GM12865 (cell line): Measurements from ENCODE around the gene SCLT1.
A peak's percentile ranks its signal among the peaks of the same experiment; 100 is the strongest.

Experiments
- DNase-seq: peaks from one replicate; pipeline ENCODE4 v3.0.0; 2010; ENCODE audit warnings: low read depth
- H3K4me3 ChIP-seq: 2 replicates; pipeline ENCODE4 v1.5.1; 2011; ENCODE audit warnings: mild to moderate bottlenecking, low read depth, low read length, control low read depth
- CTCF ChIP-seq: IDR thresholded peaks from 2 replicates; pipeline ENCODE4 v1.5.1; 2011; ENCODE audit warnings: low read length, control low read depth, low read depth, inconsistent platforms; ENCODE audit not compliant: insufficient read depth; ENCODE audit errors: missing control alignments

The SCLT1 gene

GRCh38 chr4:128863312-128864075 lies 229.8 kb downstream of the SCLT1 start:
- H3K4me3 ChIP-seq: no peak overlapping the region
- peak; percentile 82 for TF ChIP-seq CTCF

DNA sequence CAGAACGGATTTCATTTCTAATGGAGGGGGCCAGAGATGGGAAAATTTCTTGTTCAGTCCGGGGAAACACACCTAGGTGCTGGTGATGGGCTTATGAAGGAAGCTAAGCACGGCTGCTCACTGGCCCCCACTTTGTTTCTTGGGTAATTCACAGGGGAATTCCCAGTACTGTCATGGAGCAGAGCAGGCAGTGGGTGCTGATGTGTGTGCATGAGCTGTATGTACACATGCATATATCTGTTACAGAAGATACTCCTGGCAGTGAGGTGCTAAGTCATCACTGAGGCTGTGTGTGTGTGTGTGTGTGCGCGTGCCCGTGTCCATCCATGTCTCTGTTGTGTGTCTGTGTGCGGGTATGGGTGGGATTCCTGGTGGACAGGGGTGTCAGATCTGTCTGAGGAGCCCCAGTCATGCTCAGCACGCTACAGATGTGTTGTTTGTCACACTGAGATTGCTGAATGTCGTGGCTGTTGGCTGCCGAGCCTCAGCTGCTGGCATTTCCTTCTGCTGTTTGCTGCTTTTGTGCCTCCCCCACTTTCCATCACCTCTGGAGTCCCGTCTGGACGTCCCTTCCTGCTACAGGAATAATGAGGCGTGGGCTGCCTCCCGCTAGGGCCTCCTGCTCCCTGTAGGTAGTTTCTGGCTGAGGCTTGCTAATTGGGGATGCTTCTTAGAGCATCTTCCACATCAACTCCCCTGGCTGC lies 230.6 kb downstream of the SCLT1 start:
- no peak overlapping the region for H3K4me3 ChIP-seq
- DNase-seq: peak; percentile 80
- TF ChIP-seq CTCF: no peak

More at GRCh38 chr4:128863312-128864075, 229.8 kb downstream of the SCLT1 start:
- peak; percentile 71 for DNase-seq

DNA sequence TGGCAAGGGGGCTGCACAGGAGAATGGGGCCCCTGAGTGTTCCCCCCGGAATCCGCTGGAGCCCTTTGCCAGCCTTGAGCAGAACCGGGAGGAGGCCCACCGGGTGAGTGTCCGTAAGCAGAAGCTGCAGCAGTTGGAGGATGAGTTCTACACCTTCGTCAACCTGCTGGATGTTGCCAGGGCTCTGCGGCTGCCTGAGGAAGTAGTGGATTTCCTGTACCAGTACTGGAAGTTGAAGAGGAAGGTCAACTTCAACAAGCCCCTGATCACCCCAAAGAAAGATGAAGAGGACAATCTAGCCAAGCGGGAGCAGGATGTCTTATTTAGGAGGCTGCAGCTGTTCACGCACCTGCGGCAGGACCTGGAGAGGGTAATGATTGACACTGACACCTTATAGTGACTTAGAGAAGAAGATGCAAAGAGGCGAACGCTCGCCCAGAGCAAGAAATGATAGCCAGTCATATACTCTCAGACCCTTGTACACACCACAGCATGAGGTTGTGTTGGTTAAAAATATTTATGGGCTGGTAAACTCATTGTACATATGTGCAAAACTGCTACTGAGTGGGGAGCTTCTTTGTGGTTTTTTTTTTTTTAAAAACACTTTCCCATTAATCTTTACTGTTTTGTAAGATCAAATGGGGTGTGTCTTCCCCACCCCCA lies 231.4 kb downstream of the SCLT1 start:
- no peak for TF ChIP-seq CTCF
- no peak overlapping the region for H3K4me3 ChIP-seq
- peak; percentile 19 for DNase-seq

GRCh38 chr4:128859887-128860677 lies 233.3 kb downstream of the SCLT1 start:
- H3K4me3 ChIP-seq: no peak overlapping the region
- peak; percentile 31 for DNase-seq
- TF ChIP-seq CTCF: no peak

GRCh38 chr4:128858879-128859671 lies 234.3 kb downstream of the SCLT1 start:
- TF ChIP-seq CTCF: no peak
- DNase-seq: no peak
- no peak overlapping the region for H3K4me3 ChIP-seq

GRCh38 chr4:128856246-128856645 lies 237.1 kb downstream of the SCLT1 start:
- TF ChIP-seq CTCF: no peak
- no peak overlapping the region for H3K4me3 ChIP-seq
- no peak for DNase-seq
